Ovary (tissue), 9 donors: Measurements from ENCODE around the gene CD200R1L. TPM values are rescaled to one million over a fixed set of nuclear protein-coding genes. Genes with fewer than 3 reads are reported as not detected.

Experiments used
- DNase-seq, 5 donors: peaks; one replicate each; pipeline ENCODE4 v3.0.0-alpha.2; 2019 to 2020
- H3K27ac ChIP-seq, 2 donors: fragments of 200-600 bp; one replicate each; pipeline versions ENCODE4 v1.5.1 to v1.8.0; 2019 to 2022
- H3K27me3 ChIP-seq: fragments of 200-600 bp; one replicate; pipeline ENCODE4 v1.8.0; 2022
- H3K36me3 ChIP-seq: fragments of 200-600 bp; sonication (generic); one replicate; pipeline ENCODE4 v1.5.1; 2019
- H3K4me1 ChIP-seq: one replicate; pipeline ENCODE4 v1.8.1; 2013; ENCODE audit warnings: mild to moderate bottlenecking, moderate library complexity; ENCODE audit not compliant: insufficient read depth
- H3K4me3 ChIP-seq: fragments of 200-600 bp; sonication (generic); one replicate; pipeline ENCODE4 v1.5.1; 2017
- H3K9me3 ChIP-seq, 2 donors: fragments of 200-600 bp in 1 of 2; sonication (generic) in 1 of 2; one replicate each; pipeline versions ENCODE4 v1.5.1 to v1.8.1; 2013 to 2019; ENCODE audit warnings: mild to moderate bottlenecking in 1 of 2, moderate library complexity in 1 of 2
- EP300 ChIP-seq: sonication (generic); formaldehyde crosslinking; IDR thresholded peaks from one replicate; pipeline ENCODE4 v1.6.1; 2017; ENCODE audit warnings: antibody characterized with exemption
- POLR2A ChIP-seq: fragments of 450-650 bp; IDR thresholded peaks from one replicate; pipeline ENCODE4 v1.6.1; 2017; ENCODE audit warnings: antibody characterized with exemption, mild to moderate bottlenecking, moderate library complexity
- WGBS, 3 donors: extraction: QIAGEN DNeasy Blood & Tissue Kit in 1 of 3; methylation state at CpG; one replicate each; pipeline versions ENCODE4 v1.1.5 to v1.1.7; 2013 to 2017; 5-methylcytosine and 5-hydroxymethylcytosine counted together
- intact Hi-C, 4 donors: fragments of 100-400 bp; cut with DNase I; formaldehyde crosslinking; loops; one replicate each; pipeline versions ENCODE4 v1.11.0 to v1.15.1; 2022 to 2023
- polyA plus RNA-seq, 2 donors: library from polyadenylated mRNA; stranded (reverse); fragments of 200-250 nt in 1 of 2; fragments of 350-450 nt in 1 of 2; fragmentation: Illumina TruSeq in 1 of 2; extraction: RNeasy Lipid Tissue Mini Kit (QIAGEN cat#74804) in 1 of 2; gene quantifications; one replicate each; pipeline ENCODE4 v1.2.3, GENCODE V29; 2013 to 2014
- total RNA-seq, 7 donors: library from RNA; depleted of rRNA in 2 of 7; stranded (reverse); fragments of >200 nt in 2 of 7; fragmentation: NEBNext Ultra II Directional in 3 of 7; extraction: Animal tissue kit (Norgen Biotek cat#: 25700) in 3 of 7; gene quantifications; one replicate each; pipeline versions ENCODE4 v1.1.0 to v1.2.4, GENCODE V29; 2016 to 2023
- TF ChIP-seq, protein P1 (sequence below), 3 donors: fragments of 450-650 bp in 2 of 3; fragments of 200-600 bp in 1 of 3; IDR thresholded peaks; one replicate each; pipeline versions ENCODE4 v1.5.1 to v1.8.0; 2016 to 2022; ENCODE audit warnings: antibody characterized with exemption in 3 of 3, mild to moderate bottlenecking in 1 of 3
- donor health status: DM: no; HTN: no; CAD: no; lungs with moderate emphysema.
- donor health status: DM: no; HTN: no; CAD: no.
- donor health status: Bipolar disorder and iron deficiency.
- donor health status: DM: yes; HTN: yes; CAD: no.
- donor health status: DM: no; HTN: no; CAD: no.
- donor health status: DM: yes; HTN: yes; CAD: no.

Gene CD200R1L
- total and polyA plus RNA-seq, 9 donors = not detected

DNA sequence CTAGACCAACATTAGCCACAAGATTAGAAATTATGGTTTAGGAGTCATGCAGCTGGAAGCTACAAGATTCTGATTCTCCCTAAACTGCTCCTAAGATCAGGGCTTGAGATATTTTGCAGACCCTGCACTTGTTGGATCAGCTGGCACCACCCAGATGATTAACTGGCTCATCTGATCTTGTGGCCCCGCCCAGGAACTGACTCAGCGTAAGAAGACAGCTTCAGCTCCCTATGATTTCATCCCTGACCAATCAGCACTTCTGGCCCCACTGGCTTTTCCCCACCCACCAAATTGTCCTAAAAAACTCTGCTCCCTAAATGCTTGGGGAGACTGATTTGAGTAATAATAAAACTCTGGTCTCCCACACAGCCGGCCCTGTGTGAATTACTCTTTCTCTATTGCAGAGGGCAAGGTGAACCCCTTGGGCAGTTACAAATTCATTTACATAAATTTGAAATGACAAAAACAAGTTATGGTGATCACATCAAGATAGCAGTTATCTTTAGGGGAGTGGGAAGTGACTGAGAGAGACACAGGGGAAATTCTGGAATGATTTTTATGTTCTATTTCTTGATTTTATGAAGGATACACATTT lies 76.5 kb downstream of the CD200R1L start:
- TF ChIP-seq, protein P1, sequence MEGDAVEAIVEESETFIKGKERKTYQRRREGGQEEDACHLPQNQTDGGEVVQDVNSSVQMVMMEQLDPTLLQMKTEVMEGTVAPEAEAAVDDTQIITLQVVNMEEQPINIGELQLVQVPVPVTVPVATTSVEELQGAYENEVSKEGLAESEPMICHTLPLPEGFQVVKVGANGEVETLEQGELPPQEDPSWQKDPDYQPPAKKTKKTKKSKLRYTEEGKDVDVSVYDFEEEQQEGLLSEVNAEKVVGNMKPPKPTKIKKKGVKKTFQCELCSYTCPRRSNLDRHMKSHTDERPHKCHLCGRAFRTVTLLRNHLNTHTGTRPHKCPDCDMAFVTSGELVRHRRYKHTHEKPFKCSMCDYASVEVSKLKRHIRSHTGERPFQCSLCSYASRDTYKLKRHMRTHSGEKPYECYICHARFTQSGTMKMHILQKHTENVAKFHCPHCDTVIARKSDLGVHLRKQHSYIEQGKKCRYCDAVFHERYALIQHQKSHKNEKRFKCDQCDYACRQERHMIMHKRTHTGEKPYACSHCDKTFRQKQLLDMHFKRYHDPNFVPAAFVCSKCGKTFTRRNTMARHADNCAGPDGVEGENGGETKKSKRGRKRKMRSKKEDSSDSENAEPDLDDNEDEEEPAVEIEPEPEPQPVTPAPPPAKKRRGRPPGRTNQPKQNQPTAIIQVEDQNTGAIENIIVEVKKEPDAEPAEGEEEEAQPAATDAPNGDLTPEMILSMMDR (IDR thresholded peaks at IDR 0.05) = no peak
- TF ChIP-seq POLR2A = no peak
- no peak for DNase-seq

DNA sequence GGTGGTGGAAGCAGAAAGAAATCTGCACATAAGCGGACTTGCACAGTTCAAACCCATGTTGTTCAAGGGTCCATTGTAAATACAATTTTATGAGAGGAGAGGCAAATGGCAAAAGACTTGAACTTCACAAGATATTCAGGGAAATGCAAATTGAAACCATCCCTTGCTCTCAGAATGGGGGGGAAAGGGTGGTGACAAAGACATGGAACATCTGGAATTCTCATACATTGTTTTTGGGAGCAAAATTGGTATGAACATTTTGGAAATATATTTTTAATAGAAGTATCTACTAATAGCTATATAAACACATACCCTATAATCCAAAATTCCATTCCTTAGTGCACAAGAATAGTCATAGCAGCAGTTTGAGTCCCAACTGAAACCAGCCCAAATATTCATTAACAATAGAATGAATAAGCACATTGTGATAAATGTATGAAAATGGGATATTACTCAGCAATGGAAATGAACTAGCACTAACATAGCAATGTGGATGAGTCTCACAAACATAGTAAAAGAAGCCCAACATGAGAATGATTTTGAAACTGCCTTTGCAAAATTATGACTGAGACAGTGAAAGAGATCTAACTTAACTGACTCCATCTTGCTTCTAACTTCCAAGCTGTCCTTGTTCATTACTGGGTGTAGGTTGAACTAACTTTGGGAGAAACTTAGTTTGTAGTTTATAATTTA lies 77.2 kb downstream of the CD200R1L start:
- no peak for DNase-seq
- intact Hi-C loops = no loop called here
- Histone ChIP-seq H3K9me3 (no peaks in the 10 kb centered on the region), H3K36me3 (no peaks in the 10 kb centered on the region), H3K4me1 (no peaks in the 10 kb centered on the region), H3K4me3 (no peak overlapping the region), H3K27ac (no peak overlapping the region), H3K27me3 (no peaks in the 10 kb centered on the region)
- TF ChIP-seq EP300 (no peak), POLR2A (no peak)
- TF ChIP-seq, protein P1 (IDR thresholded peaks at IDR 0.05) = no peak
- 59 to 77% (median 62%) methylated on average over 1 of the region's 1 CpG for WGBS, 3 donors

More for the DNA sequence above, 76.5 kb downstream of the CD200R1L start:
- WGBS, 3 donors = 81 to 86% (median 85%) methylated on average over 3 of the region's 3 CpGs
- Histone ChIP-seq H3K4me3 (no peak overlapping the region), H3K27ac (no peak overlapping the region), H3K36me3 (no peaks in the 10 kb centered on the region), H3K4me1 (no peaks in the 10 kb centered on the region), H3K27me3 (no peaks in the 10 kb centered on the region), H3K9me3 (no peaks in the 10 kb centered on the region)
- intact Hi-C loops = no loop called here

DNA sequence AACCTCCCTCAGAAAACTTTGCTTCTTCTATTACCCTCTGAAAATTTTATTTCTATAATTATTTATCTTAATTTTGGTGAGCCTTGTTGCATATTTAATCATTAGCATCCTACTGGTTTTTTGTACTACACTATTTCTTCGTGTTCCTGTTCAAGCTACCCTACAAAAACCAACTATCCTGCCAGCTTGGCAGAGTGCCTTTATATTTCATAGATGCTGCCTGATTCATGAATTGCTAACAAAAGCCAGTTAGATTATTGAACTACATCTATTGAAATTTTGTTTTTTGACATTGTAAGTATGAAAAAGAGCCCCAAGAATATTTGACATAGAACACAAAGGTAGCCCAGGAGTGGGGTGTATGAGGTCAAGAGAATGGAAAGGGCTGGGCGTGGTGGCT lies 78.9 kb downstream of the CD200R1L start:
- H3K27ac ChIP-seq = no peak overlapping the region
- no peaks in the 10 kb centered on the region for H3K9me3 ChIP-seq
- TF ChIP-seq POLR2A (no peak), EP300 (no peak)
- TF ChIP-seq, protein P1 (IDR thresholded peaks at IDR 0.05) = no peak
- H3K36me3 ChIP-seq = no peaks in the 10 kb centered on the region
- H3K4me3 ChIP-seq = no peak overlapping the region
- DNase-seq = no peak
- no peaks in the 10 kb centered on the region for H3K4me1 ChIP-seq
- 75 to 83% (median 82%) methylated on average over 2 of the region's 2 CpGs for WGBS, 3 donors
- intact Hi-C loops = no loop called here
- H3K27me3 ChIP-seq = no peaks in the 10 kb centered on the region

DNA sequence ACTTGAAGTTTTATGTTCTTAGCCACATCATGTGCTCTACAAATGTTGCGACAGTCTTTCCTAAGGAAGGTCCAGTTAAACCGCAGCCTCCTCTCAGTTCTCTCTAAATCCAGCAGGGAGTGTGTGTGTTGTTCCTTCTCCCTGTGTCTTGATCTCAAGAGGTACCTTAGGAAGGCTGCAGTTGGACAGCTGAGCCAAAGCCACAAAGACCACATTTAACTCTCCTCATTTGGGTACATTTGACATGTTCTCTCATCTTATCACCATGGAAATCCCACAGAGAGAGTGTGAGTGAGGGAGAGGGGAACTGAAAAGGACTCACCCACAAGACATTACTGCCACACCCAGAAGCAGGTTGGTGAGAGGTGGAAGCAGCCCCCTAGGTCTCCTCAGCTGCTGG lies 79.5 kb downstream of the CD200R1L start:
- intact Hi-C loops = no loop called here
- DNase-seq = no peak
- WGBS, 3 donors = 84 to 89% (median 88%) methylated on average over 2 of the region's 2 CpGs

More for the DNA sequence above, 79.5 kb downstream of the CD200R1L start:
- H3K27ac ChIP-seq = no peak overlapping the region
- no peaks in the 10 kb centered on the region for H3K27me3 ChIP-seq
- TF ChIP-seq, protein P1 (IDR thresholded peaks at IDR 0.05) = no peak
- TF ChIP-seq EP300 (no peak), POLR2A (no peak)
- H3K4me1 ChIP-seq = no peaks in the 10 kb centered on the region
- no peak overlapping the region for H3K4me3 ChIP-seq
- H3K9me3 ChIP-seq = no peaks in the 10 kb centered on the region
- H3K36me3 ChIP-seq = no peaks in the 10 kb centered on the region

Other genes starting within 250 kb of the CD200R1L start
- gene CCDC80, start 205.7 kb downstream of the CD200R1L start, total RNA-seq = 100 to 1,000 TPM in 3 of 7 donors, 10 to 100 TPM in 4; 13.2 to 256 (median 92.2) TPM
- 100 to 1,000 TPM in 1 of 2 donors, 10 to 100 TPM in 1; 61.4 to 539 TPM for gene CCDC80, start 205.7 kb downstream of the CD200R1L start, polyA plus RNA-seq
- gene CD200R1, start 128.2 kb upstream of the CD200R1L start, total RNA-seq = under 1 TPM; 0.11 to 0.97 (median 0.28) TPM
- gene CD200R1, start 128.2 kb upstream of the CD200R1L start, polyA plus RNA-seq = 1 to 10 TPM in 1 of 2 donors, under 1 TPM in 1; 0.23 to 2.8 TPM
- gene GTPBP8, start 144.1 kb upstream of the CD200R1L start, total RNA-seq = 10 to 100 TPM in 6 of 7 donors, 1 to 10 TPM in 1; 9.7 to 30.6 (median 14.0) TPM
- gene GTPBP8, start 144.1 kb upstream of the CD200R1L start, polyA plus RNA-seq = 10 to 100 TPM; 12.8 to 13.0 TPM